Muscle layer of duodenum (tissue), 2 donors: ENCODE measurements around the gene CCNQ.

Experiments
- H3K27ac ChIP-seq: one replicate; pipeline ENCODE4 v1.7.0; 2013; ENCODE audit warnings: mild to moderate bottlenecking, low read length
- H3K27me3 ChIP-seq: one replicate; pipeline ENCODE4 v1.7.0; 2013; ENCODE audit warnings: low read depth, mild to moderate bottlenecking, control low read depth, low read length
- H3K36me3 ChIP-seq, 2 donors: one replicate each; pipeline ENCODE4 v1.7.0; 2013; ENCODE audit warnings: low read length in 2 of 2, control low read depth in 1 of 2, mild to moderate bottlenecking in 1 of 2; ENCODE audit not compliant: insufficient read depth in 2 of 2, control insufficient read depth in 1 of 2
- H3K4me1 ChIP-seq, 2 donors: one replicate each; pipeline ENCODE4 v1.7.0; 2013; ENCODE audit warnings: low read length in 2 of 2, mild to moderate bottlenecking in 2 of 2, control low read depth in 1 of 2, moderate library complexity in 1 of 2; ENCODE audit not compliant: insufficient read depth in 2 of 2, control insufficient read depth in 1 of 2
- H3K4me3 ChIP-seq, 2 donors: one replicate each; pipeline ENCODE4 v1.7.0; 2013; ENCODE audit warnings: low read length in 2 of 2, low read depth in 1 of 2, mild to moderate bottlenecking in 1 of 2
- H3K9me3 ChIP-seq, 2 donors: one replicate each; pipeline ENCODE4 v1.7.0; 2013; ENCODE audit warnings: low read length in 2 of 2, control low read depth in 1 of 2, mild to moderate bottlenecking in 1 of 2; ENCODE audit not compliant: control insufficient read depth in 1 of 2
- donor health status: healthy.

Gene CCNQ

GRCh38 chrX:153560000-153560399 is 38.9 kb downstream of the CCNQ start:
- no peak overlapping the region for H3K27ac ChIP-seq
- H3K27me3 ChIP-seq, result no peaks in the 10 kb centered on the region
- H3K4me3 ChIP-seq, result no peak overlapping the region
- no peaks in the 10 kb centered on the region for H3K36me3 ChIP-seq
- no peaks in the 10 kb centered on the region for H3K9me3 ChIP-seq
- no peaks in the 10 kb centered on the region for H3K4me1 ChIP-seq

DNA sequence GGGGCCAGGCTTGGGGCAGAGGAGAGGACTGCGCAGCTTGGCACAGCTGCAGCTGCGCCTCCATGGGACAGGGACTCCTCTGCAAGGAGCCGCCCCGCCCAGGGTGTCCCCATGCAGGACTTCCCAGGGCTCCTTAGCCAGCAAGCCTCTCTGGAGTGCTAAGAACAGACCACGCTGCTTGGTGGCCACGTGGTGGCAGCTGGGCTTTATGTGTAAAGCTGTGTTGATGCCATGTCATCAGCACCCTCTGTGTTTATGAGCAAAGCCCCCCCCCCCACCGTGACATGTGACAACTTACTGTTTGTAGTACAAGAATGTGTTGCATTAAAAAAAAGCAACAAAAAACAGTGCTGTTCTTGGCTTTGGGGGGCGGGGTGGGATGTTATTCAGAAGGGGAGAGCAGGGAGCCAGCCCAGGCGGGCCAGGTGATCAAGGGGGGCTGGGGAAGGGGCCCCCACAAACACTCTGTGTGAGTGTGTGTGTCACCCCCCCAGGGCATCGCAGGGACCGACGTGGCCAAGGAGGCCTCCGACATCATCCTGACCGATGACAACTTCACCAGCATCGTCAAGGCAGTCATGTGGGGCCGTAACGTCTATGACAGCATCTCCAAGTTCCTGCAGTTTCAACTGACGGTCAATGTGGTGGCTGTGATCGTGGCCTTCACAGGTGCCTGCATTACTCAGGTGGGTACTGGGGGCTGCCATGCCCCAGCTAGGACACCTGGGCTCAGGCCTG is 41.2 kb downstream of the CCNQ start:
- Histone ChIP-seq H3K4me1 (no peaks in the 10 kb centered on the region), H3K4me3 (no peak overlapping the region), H3K27ac (no peak overlapping the region), H3K36me3 (no peaks in the 10 kb centered on the region), H3K9me3 (no peaks in the 10 kb centered on the region), H3K27me3 (no peaks in the 10 kb centered on the region)

GRCh38 chrX:153556767-153557166 is 42.2 kb downstream of the CCNQ start:
- Histone ChIP-seq H3K4me1 (no peaks in the 10 kb centered on the region), H3K9me3 (no peaks in the 10 kb centered on the region), H3K27ac (no peak overlapping the region), H3K27me3 (no peaks in the 10 kb centered on the region), H3K36me3 (no peaks in the 10 kb centered on the region), H3K4me3 (no peak overlapping the region)

GRCh38 chrX:153554519-153555167 is 44.3 kb downstream of the CCNQ start:
- H3K4me3 ChIP-seq, result no peak overlapping the region
- no peaks in the 10 kb centered on the region for H3K9me3 ChIP-seq
- H3K27ac ChIP-seq, result no peak overlapping the region
- no peaks in the 10 kb centered on the region for H3K27me3 ChIP-seq
- no peaks in the 10 kb centered on the region for H3K4me1 ChIP-seq
- no peaks in the 10 kb centered on the region for H3K36me3 ChIP-seq

GRCh38 chrX:153551135-153551534 is 47.8 kb downstream of the CCNQ start:
- no peaks in the 10 kb centered on the region for H3K36me3 ChIP-seq
- no peak overlapping the region for H3K27ac ChIP-seq
- no peaks in the 10 kb centered on the region for H3K9me3 ChIP-seq
- no peaks in the 10 kb centered on the region for H3K4me1 ChIP-seq
- no peaks in the 10 kb centered on the region for H3K27me3 ChIP-seq
- no peak overlapping the region for H3K4me3 ChIP-seq

GRCh38 chrX:153549807-153550206 is 49.1 kb downstream of the CCNQ start:
- H3K27ac ChIP-seq, result no peak overlapping the region
- H3K4me1 ChIP-seq, result no peaks in the 10 kb centered on the region
- H3K4me3 ChIP-seq, result no peak overlapping the region
- H3K9me3 ChIP-seq, result no peaks in the 10 kb centered on the region
- no peaks in the 10 kb centered on the region for H3K36me3 ChIP-seq
- H3K27me3 ChIP-seq, result no peaks in the 10 kb centered on the region

DNA sequence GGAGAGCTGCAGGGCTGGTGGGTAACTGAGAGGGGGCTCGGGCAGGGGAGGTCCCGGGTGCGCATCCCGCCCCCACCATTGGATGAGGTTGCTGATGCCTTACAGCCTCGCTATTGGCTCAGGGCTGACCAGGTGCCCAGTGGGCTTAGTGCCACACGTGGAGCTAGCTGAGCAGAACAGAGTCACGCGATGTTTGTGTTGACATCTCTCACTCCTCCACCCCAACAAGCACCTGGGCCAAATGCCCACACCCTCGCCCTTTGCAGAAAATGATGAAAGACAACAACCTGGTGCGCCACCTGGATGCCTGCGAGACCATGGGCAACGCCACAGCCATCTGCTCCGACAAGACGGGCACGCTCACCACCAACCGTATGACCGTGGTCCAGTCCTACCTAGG is 49.7 kb downstream of the CCNQ start:
- no peak overlapping the region for H3K27ac ChIP-seq
- H3K27me3 ChIP-seq, result no peaks in the 10 kb centered on the region
- no peak overlapping the region for H3K4me3 ChIP-seq
- no peaks in the 10 kb centered on the region for H3K9me3 ChIP-seq
- no peaks in the 10 kb centered on the region for H3K4me1 ChIP-seq
- no peaks in the 10 kb centered on the region for H3K36me3 ChIP-seq

- H3K4me3 ChIP-seq, result no peak overlapping the region
- H3K36me3 ChIP-seq, result no peaks in the 10 kb centered on the region
- no peaks in the 10 kb centered on the region for H3K27me3 ChIP-seq
- no peaks in the 10 kb centered on the region for H3K4me1 ChIP-seq
- H3K27ac ChIP-seq, result no peak overlapping the region
- H3K9me3 ChIP-seq, result no peaks in the 10 kb centered on the region
Measured at GRCh38 chrX:153547195-153547594, 51.7 kb downstream of the CCNQ start.

DNA sequence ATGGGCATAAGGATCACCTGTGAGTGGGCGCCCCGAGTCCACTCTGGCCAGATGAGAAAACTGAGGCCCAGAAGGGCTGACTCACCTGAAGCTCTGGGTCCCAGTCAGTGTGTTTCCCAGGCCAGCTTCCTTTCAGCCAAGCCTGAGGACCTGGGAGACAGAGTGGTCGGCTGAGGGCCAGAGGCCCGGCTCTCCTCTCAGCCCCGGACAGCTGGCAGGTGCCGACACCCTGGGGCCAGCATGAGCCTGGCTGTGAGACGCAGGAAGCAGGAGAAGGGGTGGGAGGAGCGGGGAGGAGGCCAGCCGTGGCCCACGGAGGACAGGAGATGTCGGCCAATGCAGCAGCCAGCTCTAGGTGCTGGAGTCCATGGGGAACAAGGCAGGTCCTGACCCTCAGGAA is 52.6 kb downstream of the CCNQ start:
- Histone ChIP-seq H3K9me3 (no peaks in the 10 kb centered on the region), H3K36me3 (no peaks in the 10 kb centered on the region), H3K4me1 (no peaks in the 10 kb centered on the region), H3K4me3 (no peak overlapping the region), H3K27ac (no peak overlapping the region), H3K27me3 (no peaks in the 10 kb centered on the region)

DNA sequence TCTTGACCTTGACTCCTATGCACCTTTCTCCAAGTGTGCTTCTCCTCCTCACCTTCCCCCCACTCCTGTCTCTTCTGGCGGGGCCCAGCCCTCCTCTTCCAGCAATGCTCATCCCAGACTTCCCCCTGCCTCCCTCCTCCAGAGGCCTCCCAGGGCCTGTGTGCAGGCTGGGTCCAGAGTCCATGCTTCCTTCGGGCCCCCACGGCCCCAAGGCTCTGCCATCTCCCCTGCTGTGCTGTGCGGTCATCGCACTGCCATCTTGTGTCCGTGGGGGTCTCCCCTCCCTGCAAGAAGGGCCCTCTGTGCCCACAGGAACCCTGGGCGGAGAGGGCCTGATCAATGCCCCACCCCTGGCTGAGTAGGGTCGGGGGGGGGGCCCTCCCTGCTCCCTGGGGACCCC is 54.2 kb downstream of the CCNQ start:
- H3K27ac ChIP-seq, result no peak overlapping the region
- no peaks in the 10 kb centered on the region for H3K36me3 ChIP-seq
- no peaks in the 10 kb centered on the region for H3K27me3 ChIP-seq
- no peak overlapping the region for H3K4me3 ChIP-seq
- no peaks in the 10 kb centered on the region for H3K9me3 ChIP-seq
- H3K4me1 ChIP-seq, result no peaks in the 10 kb centered on the region

- Histone ChIP-seq H3K36me3 (no peaks in the 10 kb centered on the region), H3K27ac (no peak overlapping the region), H3K27me3 (no peaks in the 10 kb centered on the region)
Measured at GRCh38 chrX:153539979-153540358, 59.0 kb downstream of the CCNQ start.

More at GRCh38 chrX:153539979-153540358, 59.0 kb downstream of the CCNQ start:
- H3K4me3 ChIP-seq, result no peak overlapping the region
- no peaks in the 10 kb centered on the region for H3K9me3 ChIP-seq
- no peaks in the 10 kb centered on the region for H3K4me1 ChIP-seq
